Stimulated activated memory B cell treated with anti-CD40 and anti-IgM and Interleukin-4, amounts not matched to agents 10 μg/mL and 1 μg/mL and 100 μg/mL, for 72 hours (primary cell): ENCODE data around the gene CCND2.

Experiments used
- ATAC-seq: fragments of 150-1000 bp; cut with Tn5 transposase; 2 replicates; pipeline ENCODE4 v1.10.0; 2021
- H3K27ac Mint-ChIP-seq: one replicate; pipeline ENCODE4 v1.8.0; 2022; ENCODE audit warnings: mild to moderate bottlenecking, mixed read lengths
- H3K27me3 Mint-ChIP-seq: one replicate; pipeline ENCODE4 v1.8.0; 2022; ENCODE audit warnings: mixed read lengths
- H3K36me3 Mint-ChIP-seq: one replicate; pipeline ENCODE4 v1.8.0; 2022; ENCODE audit warnings: mixed read lengths
- H3K4me1 Mint-ChIP-seq: one replicate; pipeline ENCODE4 v1.8.0; 2022; ENCODE audit warnings: mixed read lengths
- H3K4me3 Mint-ChIP-seq: one replicate; pipeline ENCODE4 v1.8.0; 2022; ENCODE audit warnings: mild to moderate bottlenecking, moderate library complexity, mixed read lengths
- H3K9me3 Mint-ChIP-seq: one replicate; pipeline ENCODE4 v1.8.0; 2022; ENCODE audit warnings: mixed read lengths

The CCND2 gene

GRCh38 chr12:4245446-4245845, 28.1 kb upstream of the CCND2 start:
- ATAC-seq, result peak; percentile 17
- no peaks in the 10 kb centered on the region for H3K36me3 Mint-ChIP-seq
- H3K27me3 Mint-ChIP-seq, result peaks cover 21% of the 10 kb centered on the region
- no peak overlapping the region for H3K4me3 Mint-ChIP-seq
- H3K27ac Mint-ChIP-seq, result peak overlapping the region; percentile 52
- no peaks in the 10 kb centered on the region for H3K9me3 Mint-ChIP-seq
- peaks cover 29% of the 10 kb centered on the region for H3K4me1 Mint-ChIP-seq

DNA sequence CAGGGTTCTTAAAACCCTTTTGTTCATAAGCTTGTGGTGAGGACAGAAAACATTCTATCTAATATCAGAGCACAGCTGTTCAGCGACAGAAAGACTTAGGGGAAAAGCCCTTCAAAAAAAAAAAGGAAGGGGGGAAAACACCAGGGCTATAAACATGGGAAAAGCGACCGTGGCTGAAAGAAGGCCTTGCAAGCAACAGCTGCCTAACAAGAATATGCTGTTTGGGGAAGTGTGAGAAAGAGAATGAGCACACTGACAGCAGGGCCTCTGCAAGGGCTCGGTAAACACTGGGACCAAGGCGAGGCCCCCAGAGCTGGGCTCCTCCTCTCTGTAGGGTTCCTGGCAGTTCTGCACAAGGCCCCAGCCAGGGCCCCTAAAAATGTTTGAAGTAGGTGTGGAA, 27.4 kb upstream of the CCND2 start:
- Mint-ChIP-seq H3K27ac (peak overlapping the region; percentile 52), H3K36me3 (no peaks in the 10 kb centered on the region)
- ATAC-seq, result peak; percentile 83

GRCh38 chr12:4250691-4251090, 22.9 kb upstream of the CCND2 start:
- peaks cover 19% of the 10 kb centered on the region for H3K27me3 Mint-ChIP-seq
- no peaks in the 10 kb centered on the region for H3K9me3 Mint-ChIP-seq
- no peak for ATAC-seq
- peaks cover 21% of the 10 kb centered on the region for H3K4me1 Mint-ChIP-seq
- H3K27ac Mint-ChIP-seq, result peak overlapping the region; percentile 22
- no peaks in the 10 kb centered on the region for H3K36me3 Mint-ChIP-seq
- H3K4me3 Mint-ChIP-seq, result no peak overlapping the region

More for the DNA sequence above, 27.4 kb upstream of the CCND2 start:
- Mint-ChIP-seq H3K4me3 (no peak overlapping the region), H3K4me1 (peaks cover 34% of the 10 kb centered on the region), H3K9me3 (no peaks in the 10 kb centered on the region), H3K27me3 (peaks cover 28% of the 10 kb centered on the region)

DNA sequence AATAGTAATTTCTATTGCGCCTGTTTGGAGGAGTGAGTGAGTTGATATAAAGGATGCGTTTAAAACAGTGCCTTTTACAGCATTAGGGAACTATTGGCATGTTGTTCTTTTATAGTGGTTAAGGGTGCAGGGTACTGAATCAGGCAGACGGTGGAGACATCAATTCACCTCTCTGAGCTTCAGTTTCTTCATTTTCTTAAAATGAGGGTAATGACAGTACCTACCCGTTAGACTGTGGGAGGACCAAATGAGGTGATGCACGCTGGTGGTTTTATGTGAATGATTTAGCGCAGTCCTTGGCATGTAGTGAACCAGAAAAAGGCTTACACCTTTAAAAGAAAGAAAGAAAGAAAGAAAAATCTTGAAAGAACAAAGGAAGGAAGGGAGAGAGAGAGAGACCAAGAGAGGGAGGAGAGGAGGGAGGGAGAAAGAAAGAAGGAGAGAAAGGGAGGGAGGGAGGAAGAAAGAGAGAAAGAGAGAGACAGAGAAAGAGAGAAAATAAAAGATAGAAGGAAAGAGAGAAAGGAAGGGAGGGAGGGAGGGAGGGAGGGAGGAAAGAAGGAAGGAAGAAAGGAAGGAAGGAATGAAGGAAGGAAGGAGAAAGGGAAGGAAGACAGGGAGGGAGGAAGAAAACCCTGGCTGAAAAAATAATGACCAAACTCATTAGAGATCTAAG, 22.2 kb upstream of the CCND2 start:
- ATAC-seq, result no peak
- Mint-ChIP-seq H3K36me3 (no peaks in the 10 kb centered on the region), H3K4me3 (no peak overlapping the region), H3K4me1 (peaks cover 15% of the 10 kb centered on the region), H3K9me3 (no peaks in the 10 kb centered on the region), H3K27ac (peak overlapping the region; percentile 22), H3K27me3 (peaks cover 19% of the 10 kb centered on the region)

DNA sequence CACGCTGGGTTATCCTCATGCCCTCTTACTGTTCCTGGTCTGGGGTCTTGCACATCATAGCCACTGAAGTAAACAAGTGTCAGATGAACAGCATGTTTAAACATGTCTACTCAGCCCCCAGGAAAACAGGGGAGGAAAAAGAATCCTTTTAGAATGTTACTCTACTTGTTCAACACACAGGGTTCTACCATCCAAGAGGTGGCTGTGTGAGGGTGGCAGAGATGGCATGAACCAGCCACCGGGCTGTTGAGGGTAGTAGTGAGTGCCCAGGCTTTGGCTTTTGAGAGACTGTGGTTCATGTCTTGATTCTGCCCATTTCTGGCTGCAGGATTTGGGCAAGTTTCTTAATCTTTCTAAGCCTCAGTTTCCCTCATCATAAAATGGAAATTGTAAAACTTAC, 21.6 kb upstream of the CCND2 start:
- Mint-ChIP-seq H3K9me3 (no peaks in the 10 kb centered on the region), H3K36me3 (no peaks in the 10 kb centered on the region), H3K4me3 (no peak overlapping the region), H3K4me1 (peaks cover 17% of the 10 kb centered on the region), H3K27me3 (peaks cover 19% of the 10 kb centered on the region), H3K27ac (no peak overlapping the region)
- ATAC-seq, result no peak

- Mint-ChIP-seq H3K36me3 (no peaks in the 10 kb centered on the region), H3K4me3 (no peak overlapping the region), H3K27me3 (peaks cover 19% of the 10 kb centered on the region), H3K9me3 (no peaks in the 10 kb centered on the region), H3K27ac (no peak overlapping the region), H3K4me1 (peaks cover 17% of the 10 kb centered on the region)
- no peak for ATAC-seq
Measured at GRCh38 chr12:4252601-4253000, 21.0 kb upstream of the CCND2 start.

- no peak for ATAC-seq
- peaks cover 11% of the 10 kb centered on the region for H3K27me3 Mint-ChIP-seq
- peaks cover 4% of the 10 kb centered on the region for H3K9me3 Mint-ChIP-seq
- H3K27ac Mint-ChIP-seq, result no peak overlapping the region
- H3K4me3 Mint-ChIP-seq, result no peak overlapping the region
- peaks cover 11% of the 10 kb centered on the region for H3K4me1 Mint-ChIP-seq
- H3K36me3 Mint-ChIP-seq, result no peaks in the 10 kb centered on the region
Measured at GRCh38 chr12:4256043-4256826, 17.3 kb upstream of the CCND2 start.

DNA sequence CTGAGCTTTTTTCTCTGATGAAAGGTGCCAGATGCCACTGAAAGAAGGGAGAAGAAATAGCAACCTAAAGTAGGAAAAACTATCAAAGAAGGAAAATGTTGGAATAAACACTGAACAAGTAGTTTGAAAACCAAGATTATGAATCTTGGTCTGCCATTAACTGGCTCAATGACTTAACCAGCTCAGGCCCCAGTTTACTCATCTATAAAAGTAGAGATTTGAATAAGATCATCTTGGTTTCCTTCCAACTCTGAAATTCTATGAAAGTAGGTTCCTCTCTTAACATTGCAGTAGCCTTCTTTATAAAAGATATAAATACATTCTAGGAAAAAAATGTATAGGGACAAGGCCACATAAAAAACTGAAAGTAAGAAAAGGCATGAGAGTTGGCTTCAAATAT, 16.1 kb upstream of the CCND2 start:
- H3K27ac Mint-ChIP-seq, result no peak overlapping the region
- H3K27me3 Mint-ChIP-seq, result peaks cover 9% of the 10 kb centered on the region
- ATAC-seq, result no peak
- H3K9me3 Mint-ChIP-seq, result peaks cover 4% of the 10 kb centered on the region
- no peak overlapping the region for H3K4me3 Mint-ChIP-seq
- no peaks in the 10 kb centered on the region for H3K36me3 Mint-ChIP-seq
- H3K4me1 Mint-ChIP-seq, result peaks cover 18% of the 10 kb centered on the region

GRCh38 chr12:4259099-4259498, 14.5 kb upstream of the CCND2 start:
- Mint-ChIP-seq H3K27me3 (no peaks in the 10 kb centered on the region), H3K4me3 (no peak overlapping the region), H3K4me1 (peaks cover 23% of the 10 kb centered on the region), H3K9me3 (peaks cover 4% of the 10 kb centered on the region), H3K36me3 (no peaks in the 10 kb centered on the region), H3K27ac (no peak overlapping the region)
- ATAC-seq, result no peak

GRCh38 chr12:4261655-4262054, 11.9 kb upstream of the CCND2 start:
- ATAC-seq, result peak; percentile 89
- peaks cover 18% of the 10 kb centered on the region for H3K4me1 Mint-ChIP-seq
- no peaks in the 10 kb centered on the region for H3K27me3 Mint-ChIP-seq
- no peak overlapping the region for H3K4me3 Mint-ChIP-seq
- H3K9me3 Mint-ChIP-seq, result peaks cover 4% of the 10 kb centered on the region
- peak overlapping the region; percentile 80 for H3K27ac Mint-ChIP-seq
- H3K36me3 Mint-ChIP-seq, result no peaks in the 10 kb centered on the region

GRCh38 chr12:4265280-4265679, 8.3 kb upstream of the CCND2 start:
- ATAC-seq, result no peak
- Mint-ChIP-seq H3K36me3 (no peaks in the 10 kb centered on the region), H3K4me3 (no peak overlapping the region), H3K4me1 (peaks cover 34% of the 10 kb centered on the region), H3K27ac (no peak overlapping the region), H3K27me3 (no peaks in the 10 kb centered on the region), H3K9me3 (no peaks in the 10 kb centered on the region)

DNA sequence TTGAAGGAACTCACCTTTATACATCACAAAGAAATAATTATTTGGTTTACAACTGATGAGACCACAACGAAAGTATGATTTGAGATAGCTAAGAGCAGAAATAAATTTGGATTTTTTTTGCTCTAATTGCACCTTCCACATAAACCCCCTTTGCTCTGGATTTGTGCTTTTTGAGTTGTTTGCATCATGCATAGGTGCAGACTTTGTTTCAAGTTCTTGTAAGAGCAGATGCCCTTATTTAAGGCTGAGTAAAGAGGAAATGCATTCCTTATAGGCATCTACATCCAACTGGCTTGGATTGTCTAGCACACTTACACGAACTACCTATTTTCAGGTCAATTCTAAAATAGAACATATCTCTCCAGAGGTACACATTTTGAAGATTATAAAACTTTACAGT, 6.6 kb upstream of the CCND2 start:
- Mint-ChIP-seq H3K27me3 (no peaks in the 10 kb centered on the region), H3K4me1 (peaks cover 30% of the 10 kb centered on the region), H3K4me3 (no peak overlapping the region), H3K36me3 (no peaks in the 10 kb centered on the region), H3K9me3 (no peaks in the 10 kb centered on the region), H3K27ac (no peak overlapping the region)
- no peak for ATAC-seq

DNA sequence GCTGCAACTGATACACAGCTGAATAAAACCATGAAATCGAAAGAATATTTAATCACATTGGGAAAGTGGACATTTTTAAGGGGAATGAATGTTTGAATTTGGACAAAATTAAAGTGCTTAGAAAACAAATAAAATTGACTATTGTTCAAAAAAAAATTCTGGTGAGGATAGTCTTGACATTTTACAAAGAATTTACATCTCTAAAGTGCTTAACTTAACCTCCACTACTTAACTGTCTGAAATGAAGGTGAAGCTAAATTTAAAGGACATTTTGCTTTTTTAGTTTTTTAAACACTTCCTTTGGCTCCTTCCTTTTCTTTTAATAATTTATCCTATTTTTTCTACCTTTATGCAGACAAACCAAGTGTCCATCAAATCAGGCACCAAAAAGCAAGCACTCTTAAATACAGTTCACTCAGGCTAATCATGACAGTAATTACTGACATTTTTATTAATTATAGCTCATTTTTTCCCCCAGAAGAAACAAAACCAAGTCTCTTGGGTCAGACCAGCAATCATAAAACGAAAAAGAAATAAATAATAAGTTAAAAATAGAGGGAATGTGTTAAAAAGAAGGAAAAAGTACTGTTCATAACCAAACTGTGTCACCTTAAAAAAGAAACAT, 5.7 kb upstream of the CCND2 start:
- Mint-ChIP-seq H3K27ac (peak overlapping the region; percentile 89), H3K4me3 (no peak overlapping the region), H3K9me3 (no peaks in the 10 kb centered on the region), H3K36me3 (no peaks in the 10 kb centered on the region), H3K27me3 (no peaks in the 10 kb centered on the region), H3K4me1 (peaks cover 28% of the 10 kb centered on the region)
- no peak for ATAC-seq

GRCh38 chr12:4268329-4269181, 5.0 kb upstream of the CCND2 start:
- Mint-ChIP-seq H3K4me1 (peaks cover 34% of the 10 kb centered on the region), H3K4me3 (peak overlapping the region; percentile 94), H3K9me3 (no peaks in the 10 kb centered on the region), H3K27me3 (no peaks in the 10 kb centered on the region), H3K36me3 (no peaks in the 10 kb centered on the region), H3K27ac (peak overlapping the region; percentile 89)
- ATAC-seq, result no peak
